Adrenal gland (tissue), 5 donors: ENCODE measurements around the gene SLC16A13.

Source experiments
- POLR2A ChIP-seq, 2 donors: fragments of 450-650 bp; IDR thresholded peaks; one replicate each; pipeline ENCODE4 v1.6.1; 2017; ENCODE audit warnings: antibody characterized with exemption in 2 of 2, mild to moderate bottlenecking in 2 of 2, moderate library complexity in 1 of 2
- TF ChIP-seq, protein P1 (sequence below), 6 experiments: fragments of 450-650 bp in 4 of 6; fragments of 200-600 bp in 2 of 6; sonication (generic) in 1 of 6; IDR thresholded peaks; 1 replicate in 5 of 6; 2 replicates in 1 of 6; pipeline versions ENCODE4 v1.5.1 to v1.8.0; 2016 to 2021; ENCODE audit warnings: antibody characterized with exemption in 6 of 6, mild to moderate bottlenecking in 2 of 6, moderate library complexity in 1 of 6
- donor health status: DM: no; HTN: no; CAD: no.

DNA sequence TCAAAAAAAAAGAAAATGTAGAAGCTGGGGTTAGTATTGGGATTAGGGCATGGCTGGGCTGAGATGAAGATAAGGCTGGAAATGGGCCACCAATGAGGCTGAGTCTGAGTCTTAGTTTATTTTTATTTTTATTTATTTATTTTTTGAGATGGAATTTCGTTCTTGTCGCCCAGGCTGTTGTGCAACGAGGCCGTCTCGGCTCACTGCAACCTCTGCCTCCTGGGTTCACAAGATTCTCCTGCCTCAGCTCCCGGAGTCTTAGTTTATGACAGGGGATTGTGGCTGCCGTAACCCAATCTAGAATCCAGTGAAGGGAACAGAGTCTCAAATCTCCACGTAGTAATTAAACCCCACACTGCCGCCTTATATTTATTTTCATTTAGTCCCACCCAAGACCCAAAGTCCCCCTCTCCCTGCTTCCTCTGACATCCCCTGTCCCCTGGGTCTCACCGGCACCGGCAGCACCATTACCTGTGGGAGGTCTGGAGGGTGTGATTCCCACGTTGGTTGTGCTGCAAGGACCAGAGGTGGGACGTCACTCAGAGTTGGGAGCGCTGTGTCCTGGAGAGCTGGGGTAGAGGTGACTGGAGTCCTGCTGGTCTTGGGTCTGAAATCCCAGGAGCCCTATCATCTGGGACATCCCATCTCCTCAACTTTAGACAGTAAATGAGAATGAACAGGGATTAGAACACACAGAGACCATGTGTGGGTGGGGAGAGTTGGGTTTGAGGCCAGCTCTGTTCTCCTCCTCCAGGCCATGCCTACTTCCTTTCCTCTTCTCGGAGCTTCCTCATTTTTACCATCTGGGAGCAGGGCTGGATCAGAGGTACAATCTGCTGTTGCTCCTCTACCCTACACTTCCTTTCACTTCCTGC is 44.0 kb downstream of the SLC16A13 start, which contains the start of gene CLEC10A:
- TF ChIP-seq POLR2A (IDR thresholded peaks at IDR 0.05) = no peak
- TF ChIP-seq, protein P1, sequence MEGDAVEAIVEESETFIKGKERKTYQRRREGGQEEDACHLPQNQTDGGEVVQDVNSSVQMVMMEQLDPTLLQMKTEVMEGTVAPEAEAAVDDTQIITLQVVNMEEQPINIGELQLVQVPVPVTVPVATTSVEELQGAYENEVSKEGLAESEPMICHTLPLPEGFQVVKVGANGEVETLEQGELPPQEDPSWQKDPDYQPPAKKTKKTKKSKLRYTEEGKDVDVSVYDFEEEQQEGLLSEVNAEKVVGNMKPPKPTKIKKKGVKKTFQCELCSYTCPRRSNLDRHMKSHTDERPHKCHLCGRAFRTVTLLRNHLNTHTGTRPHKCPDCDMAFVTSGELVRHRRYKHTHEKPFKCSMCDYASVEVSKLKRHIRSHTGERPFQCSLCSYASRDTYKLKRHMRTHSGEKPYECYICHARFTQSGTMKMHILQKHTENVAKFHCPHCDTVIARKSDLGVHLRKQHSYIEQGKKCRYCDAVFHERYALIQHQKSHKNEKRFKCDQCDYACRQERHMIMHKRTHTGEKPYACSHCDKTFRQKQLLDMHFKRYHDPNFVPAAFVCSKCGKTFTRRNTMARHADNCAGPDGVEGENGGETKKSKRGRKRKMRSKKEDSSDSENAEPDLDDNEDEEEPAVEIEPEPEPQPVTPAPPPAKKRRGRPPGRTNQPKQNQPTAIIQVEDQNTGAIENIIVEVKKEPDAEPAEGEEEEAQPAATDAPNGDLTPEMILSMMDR (IDR thresholded peaks at IDR 0.05) = no peak
